ENCODE data around the gene NUPR2. TPM values are rescaled to one million over a fixed set of nuclear protein-coding genes. Genes with fewer than 3 reads are reported as not detected.
"Not testable (repeated sequence)": the region's sequence is repeated elsewhere in the genome, so short reads cannot be mapped to it uniquely, and the experiment has no call there.

NUPR2 gene
- total and polyA plus RNA-seq, 8 donors: 0.37 to 11.5 (median 1.2) TPM; not detected in 1

GRCh38 chr7:56097700-56098099 lies 18.5 kb downstream of the NUPR2 start:
- intact Hi-C loops (cut with DNase I): no loop called here
- 28 to 42% methylated on average over 5 of the region's 5 CpGs for WGBS, 2 donors
- TF ChIP-seq, protein P1, sequence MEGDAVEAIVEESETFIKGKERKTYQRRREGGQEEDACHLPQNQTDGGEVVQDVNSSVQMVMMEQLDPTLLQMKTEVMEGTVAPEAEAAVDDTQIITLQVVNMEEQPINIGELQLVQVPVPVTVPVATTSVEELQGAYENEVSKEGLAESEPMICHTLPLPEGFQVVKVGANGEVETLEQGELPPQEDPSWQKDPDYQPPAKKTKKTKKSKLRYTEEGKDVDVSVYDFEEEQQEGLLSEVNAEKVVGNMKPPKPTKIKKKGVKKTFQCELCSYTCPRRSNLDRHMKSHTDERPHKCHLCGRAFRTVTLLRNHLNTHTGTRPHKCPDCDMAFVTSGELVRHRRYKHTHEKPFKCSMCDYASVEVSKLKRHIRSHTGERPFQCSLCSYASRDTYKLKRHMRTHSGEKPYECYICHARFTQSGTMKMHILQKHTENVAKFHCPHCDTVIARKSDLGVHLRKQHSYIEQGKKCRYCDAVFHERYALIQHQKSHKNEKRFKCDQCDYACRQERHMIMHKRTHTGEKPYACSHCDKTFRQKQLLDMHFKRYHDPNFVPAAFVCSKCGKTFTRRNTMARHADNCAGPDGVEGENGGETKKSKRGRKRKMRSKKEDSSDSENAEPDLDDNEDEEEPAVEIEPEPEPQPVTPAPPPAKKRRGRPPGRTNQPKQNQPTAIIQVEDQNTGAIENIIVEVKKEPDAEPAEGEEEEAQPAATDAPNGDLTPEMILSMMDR (IDR thresholded peaks at IDR 0.05): no peak
- ATAC-seq (peak; percentile 82 to 89 (median 86)), FAIRE-seq (no peak), DNase-seq (peak in 5 of 6 donors; percentile 47 to 69 (median 63))
- H3K9me3 ChIP-seq: no peaks in the 10 kb centered on the region
- peaks cover 0 to 9% (median 4%) of the 10 kb centered on the region in 3 donors for H3K4me1 ChIP-seq
- peaks cover 0 to 32% (median 3%) of the 10 kb centered on the region in 3 donors for H3K36me3 ChIP-seq
- no peaks in the 10 kb centered on the region for H3K27me3 ChIP-seq
- no peak overlapping the region for H3K4me3 ChIP-seq
- peak overlapping the region in 2 of 4 donors; percentile 62 to 71 for H3K27ac ChIP-seq

DNA sequence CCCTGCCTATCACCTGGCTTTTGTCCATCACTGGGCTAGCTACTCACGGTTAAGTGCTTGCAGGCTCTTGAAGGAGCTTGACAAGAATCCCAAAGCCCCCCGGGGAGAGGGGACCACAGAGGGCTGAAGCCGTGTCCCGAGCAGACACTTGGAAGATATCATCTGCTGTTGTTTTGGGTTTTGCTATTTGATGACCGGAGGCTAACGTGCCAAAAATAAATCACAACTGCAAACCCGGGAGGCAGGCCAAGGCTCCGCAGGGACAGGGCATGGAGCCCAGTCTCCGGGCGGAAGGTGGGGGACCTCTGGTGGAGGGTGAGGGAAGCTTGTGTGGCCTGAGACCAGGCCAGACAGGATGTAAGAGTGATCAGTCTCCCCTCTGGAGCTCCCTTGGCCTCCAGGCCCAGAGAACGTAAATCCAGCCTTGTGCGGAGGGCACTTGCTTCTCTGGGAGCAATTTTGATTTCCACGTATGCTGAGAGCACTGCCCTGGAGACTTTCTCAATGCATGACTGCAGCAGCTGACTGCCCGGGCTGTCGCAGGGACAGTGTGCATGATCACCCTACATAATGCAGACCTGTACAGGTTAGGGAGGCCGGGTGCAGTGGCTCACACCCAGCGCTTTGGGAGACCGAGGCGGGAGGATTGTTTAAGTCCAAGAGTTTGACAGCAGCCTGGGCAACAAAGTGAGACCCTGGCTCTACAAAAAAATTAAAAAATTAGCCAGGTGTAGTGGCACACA lies 23.3 kb downstream of the NUPR2 start, which contains the start of gene PHKG1:
PHKG1 (minus strand) TSS at position 164 of the 743 bp plus-strand sequence. CDS start 4,011 bp downstream, outside the sequence.
- H3K27ac ChIP-seq: peak within 1 kb of the TSS in 3 of 4 donors; percentile 9 to 30 (median 20)
- FAIRE-seq: no peak
- WGBS, 2 donors: 21 to 22% methylated on average over 19 of the region's 19 CpGs

GRCh38 chr7:56092388-56092787 lies 23.8 kb downstream of the NUPR2 start:
- H3K27ac ChIP-seq; ATAC-seq; DNase-seq; H3K4me3 ChIP-seq; intact Hi-C loops (cut with DNase I); H3K27me3 ChIP-seq; H3K9me3 ChIP-seq; H3K4me1 ChIP-seq; FAIRE-seq; H3K36me3 ChIP-seq: not testable (repeated sequence)
- WGBS, 2 donors: 28 to 33% methylated on average over 6 of the region's 6 CpGs

More for the DNA sequence above, 23.3 kb downstream of the NUPR2 start, which contains the start of gene PHKG1:
- no peaks in the 10 kb centered on the region for H3K36me3 ChIP-seq
- peak; percentile 85 to 97 (median 94) for ATAC-seq
- TF ChIP-seq, protein P1 (IDR thresholded peaks at IDR 0.05): peak; percentile 43 to 64 (median 57)
- no peaks in the 10 kb centered on the region for H3K9me3 ChIP-seq
- peaks cover 0 to 8% (median 5%) of the 10 kb centered on the region in 3 donors for H3K4me1 ChIP-seq
- no peaks in the 10 kb centered on the region for H3K27me3 ChIP-seq
- intact Hi-C loops (cut with DNase I): no loop called here
- peak; percentile 76 to 94 (median 88) for DNase-seq
- no peak within 1 kb of the TSS for H3K4me3 ChIP-seq

- Histone ChIP-seq H3K9me3 (no peaks in the 10 kb centered on the region), H3K36me3 (no peaks in the 10 kb centered on the region), H3K4me1 (peaks cover 0 to 8% (median 0%) of the 10 kb centered on the region in 3 donors), H3K27me3 (no peaks in the 10 kb centered on the region), H3K27ac (no peak overlapping the region), H3K4me3 (no peak overlapping the region)
- intact Hi-C loops (cut with DNase I): no loop called here
- FAIRE-seq (no peak), ATAC-seq (peak in 1 of 4 donors; percentile 36), DNase-seq (no peak)
- TF ChIP-seq, protein P1 (IDR thresholded peaks at IDR 0.05): no peak
- WGBS, 2 donors: 81 to 89% methylated on average over 3 of the region's 3 CpGs
Measured at GRCh38 chr7:56091591-56091990, 24.6 kb downstream of the NUPR2 start.

DNA sequence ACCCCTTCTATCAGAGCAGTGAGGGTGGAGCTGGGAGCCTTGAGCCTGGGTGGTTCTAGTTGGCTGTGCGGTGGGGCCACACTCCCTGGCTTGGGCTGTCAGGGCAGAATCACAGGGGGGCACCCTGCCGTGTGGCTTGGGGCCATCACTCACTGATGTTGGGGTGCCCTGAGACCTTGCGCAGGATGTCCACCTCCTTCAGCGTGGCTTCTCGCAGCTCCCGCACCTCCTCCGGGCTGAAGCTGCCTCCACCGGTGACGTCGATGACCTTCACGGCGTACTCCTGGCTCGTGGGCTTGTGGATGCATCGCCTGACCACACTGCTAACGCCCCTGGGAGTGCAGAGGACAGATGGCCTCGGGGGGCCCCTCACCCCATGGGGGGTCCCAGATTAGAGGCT lies 28.8 kb downstream of the NUPR2 start:
- 89 to 91% methylated on average over 16 of the region's 16 CpGs for WGBS, 2 donors
- H3K27me3 ChIP-seq: no peaks in the 10 kb centered on the region
- intact Hi-C loops (cut with DNase I): loop anchor here in 1 of 3 donors (5.0 kb wide), 1 partner anchor 445 kb away; no protein-coding TSS in a partner anchor
- no peak for FAIRE-seq
- no peak overlapping the region for H3K27ac ChIP-seq
- peaks cover 0 to 6% (median 0%) of the 10 kb centered on the region in 3 donors for H3K4me1 ChIP-seq
- peak in 1 of 6 donors; percentile 51 for DNase-seq
- H3K9me3 ChIP-seq: no peaks in the 10 kb centered on the region
- H3K36me3 ChIP-seq: no peaks in the 10 kb centered on the region
- H3K4me3 ChIP-seq: no peak overlapping the region
- TF ChIP-seq, protein P1 (IDR thresholded peaks at IDR 0.05): no peak
- no peak for ATAC-seq
